Adrenal gland (tissue), 12 donors: ENCODE data around the gene DAAM2. TPM values are rescaled to one million over a fixed set of nuclear protein-coding genes. Genes with fewer than 3 reads are reported as not detected.

Source experiments
- DNase-seq, 7 donors: peaks; one replicate each; pipeline ENCODE4 v3.0.0-alpha.2; 2019 to 2020
- H3K27ac ChIP-seq, 5 donors: fragments of 200-600 bp; sonication (generic) in 4 of 5; 1 replicate in 3 of 5; 2 replicates in 2 of 5; pipeline versions ENCODE4 v1.5.1 to v1.8.0; 2016 to 2020; ENCODE audit warnings: mild to moderate bottlenecking in 1 of 5
- H3K27me3 ChIP-seq: fragments of 200-600 bp; 2 replicates; pipeline ENCODE4 v1.8.0; 2021
- H3K36me3 ChIP-seq, 2 donors: fragments of 200-600 bp; replicated peaks in 1 of 2; 1 replicate in 1 of 2; 2 replicates in 1 of 2; pipeline versions ENCODE4 v1.5.1 to v1.8.0; 2018 to 2022
- H3K4me1 ChIP-seq, 2 donors: fragments of 200-600 bp; replicated peaks in 1 of 2; 1 replicate in 1 of 2; 2 replicates in 1 of 2; pipeline versions ENCODE4 v1.5.1 to v1.8.0; 2018 to 2021
- H3K4me3 ChIP-seq, 4 donors: fragments of 200-600 bp; sonication (generic) in 3 of 4; one replicate each; pipeline ENCODE4 v1.5.1; 2016 to 2018
- H3K9me3 ChIP-seq, 3 donors: fragments of 200-600 bp; sonication (generic) in 1 of 3; replicated peaks in 1 of 3; 1 replicate in 2 of 3; 2 replicates in 1 of 3; pipeline versions ENCODE4 v1.5.1 to v1.8.0; 2016 to 2021
- CTCF ChIP-seq, 6 experiments: fragments of 450-650 bp in 4 of 6; fragments of 200-600 bp in 2 of 6; sonication (generic) in 1 of 6; IDR thresholded peaks; 1 replicate in 5 of 6; 2 replicates in 1 of 6; pipeline versions ENCODE4 v1.5.1 to v1.8.0; 2016 to 2021; ENCODE audit warnings: antibody characterized with exemption in 6 of 6, mild to moderate bottlenecking in 2 of 6, moderate library complexity in 1 of 6
- POLR2A ChIP-seq, 2 donors: fragments of 450-650 bp; IDR thresholded peaks; one replicate each; pipeline ENCODE4 v1.6.1; 2017; ENCODE audit warnings: antibody characterized with exemption in 2 of 2, mild to moderate bottlenecking in 2 of 2, moderate library complexity in 1 of 2
- WGBS, 4 donors: extraction: QIAGEN DNeasy Blood & Tissue Kit in 2 of 4; methylation state at CpG; one replicate each; pipeline versions ENCODE4 v1.1.5 to v1.1.7; 2013 to 2017; 5-methylcytosine and 5-hydroxymethylcytosine counted together
- intact Hi-C, 2 donors: fragments of 100-400 bp; cut with DNase I; formaldehyde crosslinking; loops; one replicate each; pipeline versions ENCODE4 v1.14.1 to v1.15.0; 2022 to 2023
- polyA plus RNA-seq, 3 donors: library from polyadenylated mRNA; stranded (reverse); fragments of 200-250 nt in 2 of 3; fragments of 350-450 nt in 1 of 3; fragmentation: Illumina TruSeq in 1 of 3; extraction: RNeasy Lipid Tissue Mini Kit (QIAGEN cat#74804) in 1 of 3; gene quantifications; one replicate each; pipeline ENCODE4 v1.2.3, GENCODE V29; 2013 to 2014
- total RNA-seq, 9 donors: library from RNA; depleted of rRNA in 4 of 9; stranded (reverse); fragments of >200 nt in 4 of 9; fragments of 120-200 nt in 1 of 9; fragmentation: NEBNext Ultra II Directional in 1 of 9; extraction: Animal tissue kit (Norgen Biotek cat#: 25700) in 1 of 9; gene quantifications; one replicate each; pipeline versions ENCODE4 v1.1.0 to v1.2.4, GENCODE V29; 2013 to 2023
- donor health status: healthy with polysubstance abuse.
- donor health status: Bipolar disorder and iron deficiency.
- donor health status: DM: yes; HTN: yes; CAD: no.
- donor health status: DM: no; HTN: no; CAD: no.
- donor health status: DM: no; HTN: no; CAD: no.
- donor health status: DM: yes; HTN: yes; CAD: no.

The DAAM2 gene
- total and polyA plus RNA-seq, 12 donors, result 28.1 to 72.1 (median 53.2) TPM

- Histone ChIP-seq H3K36me3 (peaks cover 0 to 18% of the 10 kb centered on the region in 2 donors), H3K4me3 (no peak overlapping the region), H3K27me3 (no peaks in the 10 kb centered on the region), H3K9me3 (no peaks in the 10 kb centered on the region), H3K4me1 (peaks cover 15 to 31% of the 10 kb centered on the region in 2 donors), H3K27ac (peak overlapping the region in 3 of 5 donors; percentile 57 to 73 (median 71))
- intact Hi-C loops, result no loop called here
- 48 to 67% (median 53%) methylated on average over 2 to 3 of the region's 3 CpGs for WGBS, 4 donors
- peak in 2 of 7 donors; percentile 32 to 39 for DNase-seq
- TF ChIP-seq CTCF (IDR thresholded peaks at IDR 0.05), result no peak
- no peak for TF ChIP-seq POLR2A (IDR thresholded peaks at IDR 0.05)
These were observed 134.5 kb downstream of the DAAM2 start for GRCh38 chr6:39926668-39927067.

GRCh38 chr6:39927159-39927558, 135.0 kb downstream of the DAAM2 start:
- peak; percentile 56 to 78 (median 73) for DNase-seq
- Histone ChIP-seq H3K36me3 (peaks cover 0 to 14% of the 10 kb centered on the region in 2 donors), H3K4me1 (peaks cover 15 to 31% of the 10 kb centered on the region in 2 donors), H3K4me3 (no peak overlapping the region), H3K9me3 (no peaks in the 10 kb centered on the region), H3K27me3 (no peaks in the 10 kb centered on the region), H3K27ac (peak overlapping the region in 3 of 5 donors; percentile 57 to 73 (median 71))
- intact Hi-C loops, result no loop called here
- 46 to 73% (median 57%) methylated on average over 1 to 11 of the region's 11 CpGs for WGBS, 4 donors
- no peak for TF ChIP-seq CTCF (IDR thresholded peaks at IDR 0.05)
- no peak for TF ChIP-seq POLR2A (IDR thresholded peaks at IDR 0.05)

GRCh38 chr6:39929039-39929732, 137.0 kb downstream of the DAAM2 start:
- intact Hi-C loops, result no loop called here
- H3K9me3 ChIP-seq, result no peaks in the 10 kb centered on the region
- no peak for DNase-seq
- WGBS, 4 donors, result 61 to 82% (median 69%) methylated on average over 8 to 9 of the region's 9 CpGs
- TF ChIP-seq POLR2A (IDR thresholded peaks at IDR 0.05) (no peak), CTCF (IDR thresholded peaks at IDR 0.05) (no peak)
- no peak overlapping the region for H3K27ac ChIP-seq
- peaks cover 0 to 10% of the 10 kb centered on the region in 2 donors for H3K36me3 ChIP-seq
- H3K4me3 ChIP-seq, result no peak overlapping the region
- peaks cover 15 to 38% of the 10 kb centered on the region in 2 donors for H3K4me1 ChIP-seq
- no peaks in the 10 kb centered on the region for H3K27me3 ChIP-seq

- Histone ChIP-seq H3K9me3 (no peaks in the 10 kb centered on the region), H3K4me1 (peaks cover 15 to 43% of the 10 kb centered on the region in 2 donors), H3K27ac (peak overlapping the region in 3 of 5 donors; percentile 11 to 51 (median 47)), H3K27me3 (no peaks in the 10 kb centered on the region), H3K36me3 (peaks cover 0 to 3% of the 10 kb centered on the region in 2 donors), H3K4me3 (no peak overlapping the region)
- intact Hi-C loops, result loop anchor here in 1 of 2 donors (5.0 kb wide), 1 partner anchor 322 kb away; no protein-coding TSS in a partner anchor
- peak in 1 of 7 donors; percentile 54 for DNase-seq
- 58 to 70% (median 63%) methylated on average over 11 of the region's 11 CpGs for WGBS, 4 donors
- no peak for TF ChIP-seq POLR2A (IDR thresholded peaks at IDR 0.05)
- no peak for TF ChIP-seq CTCF (IDR thresholded peaks at IDR 0.05)
These were observed 137.7 kb downstream of the DAAM2 start for GRCh38 chr6:39929733-39930461.
